Renal cortex interstitium (tissue), 11 donors: ENCODE results near the gene MUSK. TPM values are rescaled to one million over a fixed set of nuclear protein-coding genes. Genes with fewer than 3 reads are reported as not detected.
"Not testable (repeated sequence)": the region's sequence is repeated elsewhere in the genome, so short reads cannot be mapped to it uniquely, and the experiment has no call there.

Experiments used
- DNase-seq, 11 donors: peaks; one replicate each; pipeline ENCODE4 v3.0.0-alpha.2; 2013; ENCODE audit warnings: low read depth in 9 of 11, low spot score in 4 of 11; ENCODE audit errors: extremely low read depth in 1 of 11
- polyA plus RNA-seq, 3 donors: library from polyadenylated mRNA; unstranded; fragments of 120-200 nt; gene quantifications; one replicate each; pipeline ENCODE4 v1.2.1, GENCODE V29; 2013; ENCODE audit not compliant: insufficient read length in 3 of 3

The MUSK gene
- polyA plus RNA-seq, 3 donors = 0.04 to 0.12 TPM; not detected in 1

- DNase-seq = not testable (repeated sequence)
These were observed 119.8 kb downstream of the MUSK start for GRCh38 chr9:110788396-110788795.

- no peak for DNase-seq
These were observed 120.3 kb downstream of the MUSK start for GRCh38 chr9:110788871-110789270.

- DNase-seq = no peak
These were observed 129.0 kb downstream of the MUSK start for GRCh38 chr9:110797611-110798010.

- DNase-seq = no peak
These were observed 130.8 kb downstream of the MUSK start for GRCh38 chr9:110799396-110799795.

- DNase-seq = no peak
These were observed 132.8 kb downstream of the MUSK start for GRCh38 chr9:110801426-110801825.

GRCh38 chr9:110802416-110803035, 133.9 kb downstream of the MUSK start:
- no peak for DNase-seq

- DNase-seq = no peak
These were observed 139.5 kb downstream of the MUSK start for GRCh38 chr9:110807956-110808598.

GRCh38 chr9:110808599-110808980, 140.0 kb downstream of the MUSK start:
- no peak for DNase-seq

GRCh38 chr9:110809038-110809595, 140.5 kb downstream of the MUSK start:
- DNase-seq = no peak

GRCh38 chr9:110810262-110810976, 141.8 kb downstream of the MUSK start:
- DNase-seq = no peak

GRCh38 chr9:110812886-110813285, 144.3 kb downstream of the MUSK start:
- DNase-seq = no peak

- DNase-seq = no peak
These were observed 145.6 kb downstream of the MUSK start for GRCh38 chr9:110814159-110814558.

- no peak for DNase-seq
These were observed 146.8 kb downstream of the MUSK start for GRCh38 chr9:110815361-110815760.

- DNase-seq = no peak
These were observed 151.8 kb downstream of the MUSK start for GRCh38 chr9:110820381-110820780.

- DNase-seq = no peak
These were observed 152.5 kb downstream of the MUSK start for GRCh38 chr9:110821064-110821463.

GRCh38 chr9:110825129-110825528, 156.5 kb downstream of the MUSK start:
- not testable (repeated sequence) for DNase-seq

GRCh38 chr9:110825950-110826349, 157.4 kb downstream of the MUSK start:
- DNase-seq = no peak

GRCh38 chr9:110826400-110826799, 157.8 kb downstream of the MUSK start:
- not testable (repeated sequence) for DNase-seq

- peak in 3 of 11 donors; percentile 8 to 19 (median 18) for DNase-seq
These were observed 159.7 kb downstream of the MUSK start for GRCh38 chr9:110828264-110828663.

GRCh38 chr9:110830495-110830894, 161.9 kb downstream of the MUSK start:
- DNase-seq = no peak
